HG03432 (cell line): ENCODE results near the gene BUB1B.
"Not testable (repeated sequence)": the region's sequence is repeated elsewhere in the genome, so short reads cannot be mapped to it uniquely, and the experiment has no call there.

ENCODE experiments used
- ATAC-seq: cut with Tn5 transposase; IDR thresholded peaks from one replicate; pipeline ENCODE4 v1.9.1; 2021; ENCODE audit warnings: mild to moderate bottlenecking, moderate library complexity; ENCODE audit not compliant: unreplicated experiment

BUB1B gene

GRCh38 chr15:40136470-40137302 is 24.2 kb upstream of the BUB1B start:
- no peak for ATAC-seq

DNA sequence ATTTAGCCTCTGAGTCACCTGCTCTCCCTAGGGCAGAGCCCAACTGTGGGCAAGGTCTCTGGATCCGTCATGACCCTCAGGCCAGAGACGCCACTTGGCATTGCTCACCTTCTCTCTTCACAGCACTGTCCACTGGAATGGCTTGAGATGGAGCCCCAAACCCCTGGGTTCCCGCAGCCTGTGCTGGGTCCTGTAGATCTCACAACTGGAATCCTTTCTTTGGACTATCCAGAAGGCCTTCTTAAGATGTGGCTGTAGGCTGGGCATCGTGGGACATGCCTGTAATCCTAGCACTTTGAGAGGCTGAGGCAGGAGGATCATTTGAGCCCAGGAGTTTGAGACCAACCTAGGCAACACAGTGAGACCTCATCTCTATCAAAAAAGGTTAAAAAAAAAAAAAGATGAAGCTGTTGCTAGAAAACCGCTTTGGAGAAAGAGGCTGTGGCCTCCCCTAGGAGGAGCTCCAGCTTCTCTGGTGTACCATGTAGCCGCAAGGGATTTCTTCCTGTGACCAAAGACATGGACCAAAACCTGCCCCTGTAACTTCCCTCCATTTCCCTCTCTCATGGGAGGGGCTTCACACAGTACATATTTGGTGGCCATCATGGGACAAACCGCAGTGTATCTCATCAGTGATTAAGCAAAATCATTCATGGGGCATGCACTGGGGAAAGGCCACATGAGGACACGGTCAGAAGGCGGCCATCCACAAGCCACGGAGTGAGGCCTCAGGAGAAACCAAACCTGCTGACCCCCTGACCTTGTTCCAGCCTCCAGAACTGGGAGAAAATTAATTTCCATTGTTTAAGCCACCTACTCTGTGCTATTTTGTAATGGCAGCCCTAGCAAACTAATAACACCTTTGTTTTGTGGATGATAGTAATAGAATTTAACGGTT is 23.3 kb upstream of the BUB1B start:
- no peak for ATAC-seq

DNA sequence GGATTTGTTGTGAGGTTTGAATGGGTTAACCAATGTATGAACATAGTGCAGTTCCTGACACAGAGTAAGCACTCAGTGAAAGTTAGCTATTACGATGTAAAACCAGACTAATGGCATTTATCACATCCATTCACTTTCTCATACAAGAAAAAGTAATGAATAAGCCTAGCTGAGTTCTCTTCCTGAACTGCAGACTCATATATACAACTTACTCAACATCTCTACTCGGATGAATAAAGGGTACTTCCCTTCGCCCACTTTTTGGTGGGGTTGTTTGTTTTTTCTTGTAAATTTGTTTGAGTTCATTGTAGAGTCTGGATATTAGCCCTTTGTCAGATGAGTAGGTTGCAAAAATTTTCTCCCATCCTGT is 22.7 kb upstream of the BUB1B start:
- ATAC-seq: not testable (repeated sequence)

DNA sequence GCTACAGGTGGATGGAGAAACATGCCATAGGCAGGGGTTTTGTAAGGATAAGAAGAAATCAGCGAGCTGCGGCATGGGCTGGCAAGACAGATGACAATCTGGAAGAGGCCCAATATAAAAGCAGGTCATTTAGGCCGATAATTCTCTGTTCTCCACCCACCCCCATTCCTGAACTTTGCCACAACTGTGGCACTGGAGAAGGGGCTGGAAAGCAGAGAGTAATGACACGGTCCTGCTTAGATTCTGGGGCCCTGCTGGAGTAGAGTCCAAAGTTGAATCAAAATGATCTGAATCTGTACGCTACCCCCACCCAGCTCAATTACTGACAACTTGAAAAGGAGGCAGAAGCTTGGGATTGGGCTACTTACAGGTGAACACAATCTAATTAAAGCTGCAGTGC is 18.4 kb upstream of the BUB1B start:
- no peak for ATAC-seq

GRCh38 chr15:40146037-40146436 is 14.8 kb upstream of the BUB1B start:
- ATAC-seq: no peak

DNA sequence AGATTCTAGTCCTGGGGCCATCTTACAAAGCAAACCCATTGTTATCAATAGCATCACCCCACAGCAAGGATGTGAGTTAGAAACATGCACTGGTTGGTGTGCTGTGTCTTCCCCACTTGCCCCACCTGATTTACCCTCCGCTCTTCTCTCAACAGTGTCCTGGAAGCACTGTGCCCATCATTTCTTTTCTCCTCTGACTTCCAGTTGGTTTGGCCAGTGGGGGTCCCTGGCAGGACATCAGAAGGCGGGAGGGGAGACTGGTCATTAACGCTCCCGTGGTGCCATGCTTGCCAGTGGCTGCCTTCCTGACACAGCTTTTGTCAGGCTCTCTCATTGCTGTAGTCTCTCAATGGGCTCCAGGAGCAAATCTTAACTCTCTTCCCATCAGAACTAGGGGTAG is 11.5 kb upstream of the BUB1B start:
- no peak for ATAC-seq

- ATAC-seq: no peak
Observed at GRCh38 chr15:40150163-40150925, 10.5 kb upstream of the BUB1B start.

- ATAC-seq: no peak
Observed at GRCh38 chr15:40151499-40151898, 9.4 kb upstream of the BUB1B start.

GRCh38 chr15:40151991-40152390 is 8.9 kb upstream of the BUB1B start:
- no peak for ATAC-seq

GRCh38 chr15:40154821-40155220 is 6.0 kb upstream of the BUB1B start:
- ATAC-seq: not testable (repeated sequence)

GRCh38 chr15:40155270-40155910 is 5.5 kb upstream of the BUB1B start:
- no peak for ATAC-seq

- ATAC-seq: no peak
Observed at GRCh38 chr15:40157778-40158447, 3.0 kb upstream of the BUB1B start.

GRCh38 chr15:40160021-40160420 is 848 bp upstream of the BUB1B start:
- no peak for ATAC-seq

DNA sequence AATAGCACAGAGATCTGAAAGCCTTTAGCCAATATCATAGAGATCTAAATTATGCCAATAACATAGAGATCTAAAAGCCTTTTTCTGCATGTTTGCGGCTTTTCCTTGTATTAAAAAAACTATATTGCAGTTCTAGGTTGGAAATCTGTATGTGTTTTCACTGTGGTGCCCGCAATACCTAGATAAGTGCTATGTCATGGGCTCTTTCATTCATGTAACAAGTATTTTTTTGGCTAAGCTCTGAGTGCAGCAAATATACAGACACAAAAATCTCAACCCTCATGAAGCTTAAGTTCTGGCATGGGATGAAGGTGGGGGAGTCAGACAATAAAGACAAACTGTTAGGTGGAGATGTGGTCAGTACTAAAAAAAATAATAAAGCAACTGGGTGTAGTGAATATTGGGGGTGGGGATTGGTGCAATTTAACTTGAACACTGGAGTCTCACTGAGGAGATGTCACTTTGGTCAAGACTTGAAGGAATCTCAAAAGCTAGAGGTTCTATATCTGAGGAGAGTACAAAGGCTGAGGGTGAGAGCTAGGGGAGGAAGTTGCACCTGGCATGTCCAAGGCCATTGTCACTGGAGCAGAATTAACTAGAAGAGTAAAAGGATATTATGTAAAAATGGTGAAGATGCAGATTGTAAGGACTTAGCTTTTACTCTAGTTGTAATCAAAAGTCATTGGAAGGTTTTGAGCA is 973 bp downstream of the BUB1B start:
- ATAC-seq: no peak

DNA sequence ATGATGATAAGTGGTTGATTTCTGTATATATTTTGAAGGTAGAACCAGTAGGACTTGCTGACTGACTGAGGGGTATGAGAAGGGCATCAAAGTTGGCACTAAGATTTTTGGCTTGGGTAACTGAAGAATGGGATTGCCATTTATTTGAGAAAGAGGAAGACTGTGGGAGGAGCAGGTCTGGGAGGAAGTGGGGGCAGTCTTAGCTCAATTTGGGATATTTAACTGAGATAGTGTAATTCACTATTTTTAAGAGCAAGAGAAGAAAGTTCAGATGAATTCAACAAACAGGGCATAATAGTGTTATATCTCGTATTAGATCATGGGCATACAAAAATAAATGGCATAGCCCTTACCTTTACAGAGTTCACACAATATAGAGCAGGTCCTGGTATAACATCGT is 1.7 kb downstream of the BUB1B start:
- no peak for ATAC-seq

GRCh38 chr15:40163657-40164416 is 3.0 kb downstream of the BUB1B start:
- no peak for ATAC-seq

- ATAC-seq: not testable (repeated sequence)
Observed at GRCh38 chr15:40167374-40167773, 6.5 kb downstream of the BUB1B start.

GRCh38 chr15:40175160-40175559 is 14.3 kb downstream of the BUB1B start:
- ATAC-seq: no peak
